DOHH2 (cell line): Measurements from ENCODE around the gene ONECUT2.

Experiments used
- H3F3A ChIP-seq: fragments of 200-600 bp; sonication (generic), shearing (Covaris generic); 2 replicates; pipeline ENCODE4 v1.6.0; 2016; ENCODE audit warnings: antibody characterized with exemption, mild to moderate bottlenecking; ENCODE audit not compliant: control insufficient read depth, insufficient read depth
- H3K27ac ChIP-seq: fragments of 200-600 bp; sonication (generic); 2 replicates; pipeline ENCODE4 v1.5.1; 2014; ENCODE audit warnings: low read depth, mild to moderate bottlenecking, low read length, moderate library complexity
- H3K27me3 ChIP-seq: fragments of 200-600 bp; sonication (generic); 2 replicates; pipeline ENCODE4 v1.6.1; 2014; ENCODE audit warnings: mild to moderate bottlenecking, low read length, mixed read lengths; ENCODE audit not compliant: control insufficient read depth
- H3K36me3 ChIP-seq: fragments of 200-600 bp; sonication (generic); 2 replicates; pipeline ENCODE4 v1.6.1; 2014; ENCODE audit warnings: mild to moderate bottlenecking, low read length, moderate library complexity, mixed read lengths; ENCODE audit not compliant: control insufficient read depth
- H3K4me1 ChIP-seq: fragments of 200-600 bp; sonication (generic); 2 replicates; pipeline ENCODE4 v1.6.1; 2014; ENCODE audit warnings: mild to moderate bottlenecking, low read length, mixed read lengths; ENCODE audit not compliant: control insufficient read depth
- H3K4me2 ChIP-seq: fragments of 200-600 bp; sonication (generic); 2 replicates; pipeline ENCODE4 v1.6.0; 2014; ENCODE audit warnings: mild to moderate bottlenecking, low read length, moderate library complexity
- H3K4me3 ChIP-seq: fragments of 200-600 bp; sonication (generic); 2 replicates; pipeline ENCODE4 v1.5.1; 2014; ENCODE audit warnings: mild to moderate bottlenecking, low read length, mixed read lengths
- H3K79me2 ChIP-seq: fragments of 200-600 bp; sonication (generic); 2 replicates; pipeline ENCODE4 v1.6.1; 2014; ENCODE audit warnings: mild to moderate bottlenecking, low read length, mixed read lengths; ENCODE audit not compliant: control insufficient read depth
- H3K9me2 ChIP-seq: fragments of 200-600 bp; sonication (generic); replicated peaks from 2 replicates; pipeline ENCODE4 v1.6.1; 2014; ENCODE audit warnings: mild to moderate bottlenecking, low read length, mixed read lengths; ENCODE audit not compliant: control insufficient read depth
- H3K9me3 ChIP-seq: fragments of 200-600 bp; sonication (generic); 2 replicates; pipeline ENCODE4 v1.6.1; 2014; ENCODE audit warnings: antibody characterized with exemption, low read length, mixed read lengths; ENCODE audit not compliant: control insufficient read depth, insufficient read depth
- H4K20me1 ChIP-seq: fragments of 200-600 bp; sonication (generic); 2 replicates; pipeline ENCODE4 v1.6.0; 2014; ENCODE audit warnings: low read depth, mild to moderate bottlenecking, antibody characterized with exemption, low read length, moderate library complexity; ENCODE audit not compliant: control insufficient read depth, insufficient read depth
- CTCF ChIP-seq: fragments of 200-600 bp; sonication (generic); IDR thresholded peaks from one replicate; pipeline ENCODE4 v1.5.1; 2014; ENCODE audit warnings: antibody characterized with exemption, mild to moderate bottlenecking, low read depth, low read length; ENCODE audit not compliant: poor library complexity, severe bottlenecking
- EZH2phosphoT487 ChIP-seq: fragments of 200-600 bp; sonication (generic); IDR thresholded peaks from 2 replicates; pipeline ENCODE4 v1.6.1; 2017; ENCODE audit warnings: borderline replicate concordance, mild to moderate bottlenecking, antibody characterized with exemption, low read length, moderate library complexity, mixed read lengths

ONECUT2 gene

DNA sequence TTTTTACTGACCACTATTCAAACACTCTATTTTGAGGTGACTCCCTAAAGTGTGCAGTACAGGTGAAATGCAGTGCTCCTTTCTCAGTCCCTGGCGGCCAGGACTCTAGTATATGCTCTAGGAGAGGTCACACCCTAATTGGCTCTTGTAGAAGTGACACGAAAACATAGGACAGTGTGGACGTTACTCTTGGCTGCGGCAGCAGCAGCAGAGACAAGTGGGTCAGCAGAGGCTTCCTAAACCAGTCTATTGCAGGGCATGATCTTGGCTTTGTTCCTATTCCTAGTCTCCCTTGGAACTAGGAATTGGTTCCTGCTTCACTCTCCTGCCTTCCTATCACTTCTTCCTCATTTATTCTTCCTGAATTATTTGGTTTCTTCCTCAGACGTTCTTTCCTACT, 10.1 kb upstream of the ONECUT2 start:
- no peaks in the 10 kb centered on the region for H3K27me3 ChIP-seq
- no peak overlapping the region for H3K4me3 ChIP-seq
- H3K79me2 ChIP-seq = no peaks in the 10 kb centered on the region
- H3K4me1 ChIP-seq = peaks cover 38% of the 10 kb centered on the region
- H3K9me3 ChIP-seq = peaks cover 6% of the 10 kb centered on the region
- H4K20me1 ChIP-seq = no peaks in the 10 kb centered on the region
- TF ChIP-seq EZH2phosphoT487 (no peak), CTCF (no peak)
- H3K27ac ChIP-seq = no peak overlapping the region
- no peaks in the 10 kb centered on the region for H3K36me3 ChIP-seq
- no peaks in the 10 kb centered on the region for H3F3A ChIP-seq
- H3K4me2 ChIP-seq = no peak overlapping the region
- H3K9me2 ChIP-seq = no peaks in the 10 kb centered on the region

DNA sequence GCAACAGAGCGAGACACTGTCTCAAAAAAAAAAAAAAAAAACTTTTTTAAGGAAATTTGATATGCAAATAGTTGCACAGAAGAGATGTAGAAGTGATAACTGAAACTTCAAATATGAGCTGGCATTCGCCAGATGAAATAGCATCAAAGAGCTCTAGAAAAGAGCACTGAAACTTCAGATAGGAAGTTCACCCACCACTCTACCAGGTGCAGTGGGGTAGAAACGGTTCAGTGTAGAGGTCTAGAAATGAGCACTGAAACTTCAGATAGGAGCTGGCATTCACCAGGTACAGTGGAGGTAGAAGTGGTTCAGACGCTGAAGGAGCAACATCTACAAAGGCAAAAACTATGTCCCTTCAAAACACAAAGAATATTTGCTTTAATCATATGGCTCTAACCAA, 9.0 kb upstream of the ONECUT2 start:
- no peaks in the 10 kb centered on the region for H3K27me3 ChIP-seq
- H3K36me3 ChIP-seq = no peaks in the 10 kb centered on the region
- H3K27ac ChIP-seq = peak overlapping the region; percentile 5; the same call in 1 of the 2 replicates
- peaks cover 35% of the 10 kb centered on the region for H3K4me1 ChIP-seq
- no peaks in the 10 kb centered on the region for H3K79me2 ChIP-seq
- H3K9me2 ChIP-seq = no peaks in the 10 kb centered on the region
- H3K9me3 ChIP-seq = peaks cover 1% of the 10 kb centered on the region
- peak overlapping the region; percentile 38 for H3K4me2 ChIP-seq
- H3K4me3 ChIP-seq = no peak overlapping the region
- no peaks in the 10 kb centered on the region for H3F3A ChIP-seq
- no peaks in the 10 kb centered on the region for H4K20me1 ChIP-seq
- no peak for TF ChIP-seq CTCF
- TF ChIP-seq EZH2phosphoT487 = no peak

DNA sequence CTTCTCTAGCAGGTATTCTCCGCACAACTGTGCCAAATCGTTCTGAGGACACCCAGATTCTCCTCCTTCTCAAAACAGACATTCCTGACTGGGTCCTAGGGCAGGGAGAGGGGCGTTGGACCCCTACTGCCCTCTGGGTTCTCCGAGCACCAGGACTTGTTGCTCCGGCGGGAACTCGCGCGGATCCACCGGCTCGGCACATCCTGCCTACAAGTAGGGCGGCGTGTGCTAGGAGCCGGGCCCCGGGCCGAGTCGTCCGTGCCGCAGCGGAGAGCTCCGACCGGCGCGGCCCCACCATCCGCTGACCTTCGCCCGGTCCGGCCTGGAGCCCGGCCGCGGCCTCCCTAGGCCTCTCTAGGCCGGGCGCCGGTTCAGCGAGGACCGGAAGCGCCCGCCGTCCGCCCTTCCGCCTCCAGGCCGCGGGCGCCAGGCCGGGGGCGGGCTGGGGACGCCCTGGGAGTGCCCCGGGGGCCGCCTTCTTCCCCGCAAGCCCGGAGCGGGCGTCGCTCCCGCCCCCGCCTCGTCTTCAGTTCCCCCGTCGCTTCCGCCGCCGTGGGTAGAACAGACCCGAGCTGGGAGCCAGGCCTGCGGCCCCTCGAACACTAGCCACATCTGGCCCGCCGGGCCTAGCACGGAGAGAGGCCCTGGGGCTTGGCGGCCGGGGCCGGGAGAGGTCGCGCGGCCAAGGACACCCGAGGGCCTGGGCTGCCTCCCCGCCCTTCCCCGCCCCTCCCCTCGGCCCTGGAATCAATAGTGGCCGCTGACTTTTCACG, 7.6 kb upstream of the ONECUT2 start:
- H3F3A ChIP-seq = no peaks in the 10 kb centered on the region
- H3K4me2 ChIP-seq = no peak overlapping the region
- H3K79me2 ChIP-seq = no peaks in the 10 kb centered on the region
- H3K27me3 ChIP-seq = peaks cover 4% of the 10 kb centered on the region
- H4K20me1 ChIP-seq = no peaks in the 10 kb centered on the region
- peaks cover 21% of the 10 kb centered on the region for H3K4me1 ChIP-seq
- no peaks in the 10 kb centered on the region for H3K9me3 ChIP-seq
- no peak overlapping the region for H3K27ac ChIP-seq
- no peaks in the 10 kb centered on the region for H3K36me3 ChIP-seq
- H3K4me3 ChIP-seq = no peak overlapping the region
- no peak for TF ChIP-seq CTCF
- no peak for TF ChIP-seq EZH2phosphoT487
- no peaks in the 10 kb centered on the region for H3K9me2 ChIP-seq
